ENCODE results near the gene CRYBG3.
"Not testable (repeated sequence)": the region's sequence is repeated elsewhere in the genome, so short reads cannot be mapped to it uniquely, and the experiment has no call there.

CRYBG3 gene

DNA sequence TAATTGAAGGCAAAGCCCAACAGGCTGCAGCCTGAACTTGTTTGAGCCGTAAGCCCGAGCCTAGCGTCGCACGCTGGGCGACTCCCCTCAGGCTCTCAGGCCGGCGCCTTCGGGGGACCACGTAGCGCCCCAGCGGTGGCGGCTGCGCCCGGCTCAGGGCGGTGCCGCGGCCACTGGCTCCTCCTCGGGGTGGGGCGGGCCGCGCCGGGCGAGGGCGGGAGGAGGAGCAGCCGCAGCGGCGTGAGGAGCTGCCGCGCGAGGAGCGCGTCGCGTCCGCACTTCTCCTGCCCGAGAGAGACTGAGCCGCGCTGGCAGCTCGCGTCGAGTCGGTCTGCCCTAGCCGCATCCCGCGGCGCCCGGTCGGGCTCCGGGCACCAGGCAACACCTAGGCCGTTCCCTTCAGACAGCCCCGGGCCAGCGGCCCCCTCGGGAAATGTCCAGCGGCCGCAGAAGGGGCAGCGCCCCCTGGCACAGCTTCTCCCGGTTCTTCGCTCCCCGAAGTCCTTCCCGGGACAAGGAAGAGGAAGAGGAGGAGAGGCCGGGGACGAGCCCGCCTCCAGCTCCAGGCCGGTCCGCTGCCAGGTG, at the start of gene CRYBG3:
CRYBG3 (plus strand) TSS at position 238 of the 585 bp plus-strand sequence; CDS start at position 434, 196 bp downstream.
- peak; percentile 59 for DNase-seq

- no peak for DNase-seq
Observed at GRCh38 chr3:97772926-97773325, 48.9 kb upstream of the CRYBG3 start.

DNA sequence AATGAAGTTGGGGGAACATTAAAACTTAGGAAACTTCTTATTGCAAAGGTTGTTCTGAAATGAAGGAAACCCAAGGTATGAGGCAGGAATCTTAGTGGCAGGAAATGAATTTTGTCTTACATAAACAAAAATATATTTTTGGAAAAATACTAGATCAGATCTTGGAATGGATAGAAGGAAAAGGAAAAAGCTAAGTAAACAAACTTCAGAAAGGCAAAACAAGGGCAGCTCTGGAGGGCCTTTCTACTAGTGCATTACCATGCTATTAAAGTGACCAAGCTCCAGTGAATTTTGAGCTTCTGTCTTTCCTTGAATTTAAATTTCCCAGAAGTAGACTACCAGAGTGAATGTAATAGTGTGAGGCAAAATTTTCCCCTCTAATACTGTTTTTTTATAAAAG, 43.7 kb upstream of the CRYBG3 start:
- DNase-seq, result no peak

DNA sequence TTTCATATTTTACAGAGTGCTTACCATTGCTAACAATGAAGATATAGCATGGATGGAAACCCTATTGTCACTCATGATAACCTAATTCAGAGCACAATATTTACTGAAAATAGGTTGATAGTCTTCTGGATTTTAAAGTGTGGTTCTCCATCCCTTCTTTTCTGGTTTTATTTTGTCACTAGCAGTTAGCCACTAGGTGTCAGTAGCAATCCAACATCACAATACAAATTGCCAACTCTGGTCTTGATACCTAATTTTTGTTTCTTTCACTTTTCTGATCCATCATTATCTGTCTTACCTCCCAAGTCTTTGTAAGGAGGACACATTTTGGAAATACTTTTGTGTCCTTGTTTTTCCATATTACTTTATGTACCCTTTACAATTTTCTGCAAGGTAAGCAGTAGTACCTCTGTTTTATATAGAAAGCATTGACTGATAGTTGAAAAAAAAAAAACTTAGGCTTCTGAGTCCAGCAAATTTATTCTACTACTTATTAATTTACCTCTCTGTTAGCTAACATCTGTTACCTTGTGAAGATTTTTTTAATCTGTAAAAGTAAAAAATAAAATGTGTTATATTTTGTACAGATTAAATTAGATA, 28.3 kb upstream of the CRYBG3 start:
- peak; percentile 76 for DNase-seq

DNA sequence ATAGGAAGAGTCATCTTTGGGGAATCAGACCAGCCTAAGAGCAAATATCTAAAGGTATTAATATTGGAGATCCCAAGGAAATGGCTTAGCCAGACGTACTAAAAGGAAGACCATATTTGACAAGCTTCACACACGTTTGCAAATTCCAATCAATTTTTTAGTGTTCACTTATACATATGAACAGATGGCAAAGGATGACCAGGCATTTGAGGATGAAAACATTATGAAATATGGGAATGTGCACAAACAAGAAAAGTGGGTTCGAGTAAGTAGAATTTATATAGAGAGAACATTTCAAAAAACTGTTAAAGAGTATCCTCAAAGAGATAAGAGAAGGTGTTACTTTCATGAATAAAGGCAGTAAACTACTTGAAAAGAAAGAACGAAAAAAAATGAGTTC, 25.9 kb upstream of the CRYBG3 start:
- DNase-seq, result no peak

DNA sequence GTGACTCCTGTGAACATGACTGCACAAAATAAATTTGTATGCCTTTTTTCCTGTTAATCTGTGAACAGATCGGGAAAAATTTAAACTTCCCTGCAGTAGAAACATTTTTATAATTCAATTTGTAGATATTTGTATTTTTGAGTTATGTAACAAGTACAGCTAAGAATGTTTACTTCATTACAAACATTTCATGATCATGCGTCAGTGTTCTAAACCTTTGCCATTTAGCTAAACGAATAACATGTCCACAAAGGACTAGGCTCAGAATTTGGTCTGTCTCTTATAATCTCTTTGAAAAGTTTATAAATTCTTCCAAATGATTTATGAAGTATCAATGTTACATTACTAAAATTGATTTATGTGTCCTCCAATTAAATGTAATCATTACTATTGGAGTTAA, 17.3 kb upstream of the CRYBG3 start:
- no peak for DNase-seq

DNA sequence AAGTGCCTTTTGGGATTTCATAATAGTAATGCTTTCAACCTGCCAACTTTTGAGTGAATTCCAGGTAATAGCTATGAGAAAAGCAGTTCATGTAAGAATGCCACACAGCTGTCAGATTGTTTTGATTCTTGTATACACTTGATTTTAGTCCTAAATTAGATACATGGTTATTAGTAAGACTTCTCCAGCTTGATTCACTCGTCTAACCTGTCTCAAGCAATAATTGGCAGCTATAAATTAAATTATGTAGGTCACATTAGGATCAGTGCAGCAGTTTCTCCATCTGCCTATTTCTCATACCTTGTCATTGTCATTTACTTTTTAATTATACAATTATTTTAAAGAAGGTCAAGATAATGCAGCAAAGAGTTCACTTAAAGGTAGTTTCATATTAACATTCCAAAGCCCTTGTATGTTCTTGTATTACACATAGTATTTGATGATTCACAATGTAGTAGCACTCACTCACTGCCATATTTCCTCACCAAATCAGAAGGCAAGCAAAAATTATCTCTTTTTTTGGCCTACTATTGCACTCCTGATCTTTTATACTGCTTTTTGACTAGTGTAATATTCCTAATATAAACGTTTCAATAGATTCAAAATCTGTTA, 10.9 kb upstream of the CRYBG3 start:
- DNase-seq, result no peak

- no peak for DNase-seq
Observed at GRCh38 chr3:97815149-97815917, 6.5 kb upstream of the CRYBG3 start.

- DNase-seq, result peak; percentile 15
Observed at GRCh38 chr3:97816811-97817210, 5.0 kb upstream of the CRYBG3 start.

DNA sequence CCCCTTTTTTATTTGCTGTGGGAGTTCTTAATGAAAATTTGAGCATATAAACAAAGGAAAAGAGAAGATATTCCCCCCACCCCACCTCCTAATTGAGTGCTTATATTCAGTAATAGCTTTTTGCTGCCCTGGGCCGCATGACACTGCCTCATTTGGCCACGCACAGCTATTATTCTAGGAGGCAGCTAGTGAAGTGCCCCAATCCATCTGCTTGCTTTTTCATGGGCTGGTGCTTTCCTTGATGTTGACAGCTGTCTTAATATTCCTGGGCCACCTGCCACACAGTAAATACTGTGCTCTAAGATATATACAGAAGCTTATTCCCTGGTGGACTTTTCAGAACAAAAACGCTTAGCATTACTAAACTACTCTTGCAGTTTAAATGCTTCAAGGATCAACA, 3.8 kb upstream of the CRYBG3 start:
- DNase-seq, result peak; percentile 98

DNA sequence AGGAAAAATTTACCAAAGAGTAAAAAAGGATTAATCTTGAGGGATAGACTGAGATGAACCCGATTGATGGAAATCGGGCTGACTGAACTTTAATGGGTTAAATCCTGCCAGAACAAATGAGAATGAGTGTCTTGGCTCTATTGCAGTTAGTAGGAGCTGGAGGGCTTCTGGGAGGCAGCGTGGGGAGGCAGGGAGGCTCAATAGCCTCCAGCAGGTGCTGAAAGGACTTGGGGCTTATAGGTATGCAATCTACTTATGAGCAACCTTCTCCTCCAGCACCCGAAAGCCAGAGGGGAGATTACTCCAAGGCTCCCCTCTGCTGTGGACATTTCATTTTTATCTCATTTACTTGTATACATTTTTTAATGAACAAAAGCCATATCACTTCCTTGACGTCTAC, 1.0 kb upstream of the CRYBG3 start:
- DNase-seq, result no peak

GRCh38 chr3:97821287-97821773, 481 bp upstream of the CRYBG3 start:
- DNase-seq, result no peak

GRCh38 chr3:97822359-97822775, 556 bp downstream of the CRYBG3 start:
- no peak for DNase-seq

- no peak for DNase-seq
Observed at GRCh38 chr3:97823046-97824004, 1.5 kb downstream of the CRYBG3 start.

GRCh38 chr3:97825101-97825500, 3.3 kb downstream of the CRYBG3 start:
- DNase-seq, result no peak

GRCh38 chr3:97827741-97828471, 6.1 kb downstream of the CRYBG3 start:
- no peak for DNase-seq

GRCh38 chr3:97829198-97829597, 7.4 kb downstream of the CRYBG3 start:
- no peak for DNase-seq

DNA sequence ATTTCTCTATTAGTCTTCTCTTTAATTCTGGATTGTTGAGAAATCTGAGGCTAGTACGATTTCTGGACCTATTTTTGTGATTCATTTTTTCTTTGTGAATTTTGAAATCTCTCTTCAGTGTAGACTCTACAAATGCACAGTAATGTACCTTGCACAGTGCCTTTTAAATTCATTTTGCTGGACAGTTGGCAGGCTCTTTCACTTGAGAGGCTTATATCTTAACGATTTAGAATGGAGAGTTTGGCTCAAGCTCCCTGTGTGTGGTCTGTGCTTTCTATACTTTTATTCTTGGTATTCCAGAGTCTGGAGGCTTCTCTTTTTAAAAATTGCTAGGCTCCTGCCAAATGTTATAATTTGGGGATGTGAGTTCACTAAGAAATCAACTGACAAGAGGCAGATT, 8.8 kb downstream of the CRYBG3 start:
- no peak for DNase-seq

- no peak for DNase-seq
Observed at GRCh38 chr3:97831140-97831539, 9.3 kb downstream of the CRYBG3 start.

DNA sequence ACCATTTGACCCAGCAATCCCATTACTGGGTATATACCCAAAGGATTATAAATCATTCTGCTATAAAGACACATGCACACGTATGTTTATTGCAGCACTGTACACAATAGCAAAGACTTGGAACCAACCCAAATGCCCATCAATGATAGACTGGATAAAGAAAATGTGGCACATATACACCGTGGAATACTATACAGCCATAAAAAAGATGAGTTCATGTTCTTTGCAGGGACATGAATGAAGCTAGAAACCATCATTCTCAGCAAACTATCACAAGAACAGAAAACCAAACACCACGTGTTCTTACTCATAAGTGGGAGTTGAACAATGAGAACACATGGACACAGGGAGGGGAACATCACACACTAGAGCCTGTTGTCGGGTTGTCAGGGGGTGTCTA, 11.4 kb downstream of the CRYBG3 start:
- DNase-seq, result not testable (repeated sequence)

GRCh38 chr3:97835761-97836160, 13.9 kb downstream of the CRYBG3 start:
- DNase-seq, result no peak

- no peak for DNase-seq
Observed at GRCh38 chr3:97838393-97838792, 16.6 kb downstream of the CRYBG3 start.

Measured in NCI-H1694 (cell line).